Liver (tissue), 9 donors: Measurements from ENCODE around the gene DSTN. TPM values are rescaled to one million over a fixed set of nuclear protein-coding genes. Genes with fewer than 3 reads are reported as not detected.

Source experiments
- DNase-seq: peaks from one replicate; pipeline ENCODE4 v3.0.0-alpha.2; 2017; ENCODE audit warnings: low spot score
- H3K27ac ChIP-seq, 2 donors: one replicate each; pipeline ENCODE4 v1.7.0; 2013; ENCODE audit warnings: inconsistent platforms in 2 of 2, low read length in 2 of 2, control low read depth in 1 of 2, low read depth in 1 of 2, mild to moderate bottlenecking in 1 of 2
- H3K27me3 ChIP-seq, 4 donors: one replicate each; pipeline versions ENCODE4 v1.6.1 to v1.7.0; 2013; ENCODE audit warnings: low read length in 3 of 4, inconsistent platforms in 1 of 4, mild to moderate bottlenecking in 1 of 4, moderate library complexity in 1 of 4; ENCODE audit not compliant: control insufficient read depth in 4 of 4, insufficient read depth in 4 of 4
- H3K36me3 ChIP-seq, 4 donors: one replicate each; pipeline versions ENCODE4 v1.6.1 to v1.7.0; 2013; ENCODE audit warnings: low read length in 3 of 4, mild to moderate bottlenecking in 3 of 4, low read depth in 1 of 4, moderate library complexity in 1 of 4; ENCODE audit not compliant: control insufficient read depth in 4 of 4, insufficient read depth in 3 of 4
- H3K4me1 ChIP-seq, 4 donors: one replicate each; pipeline versions ENCODE4 v1.6.1 to v1.7.0; 2013; ENCODE audit warnings: low read length in 3 of 4, mild to moderate bottlenecking in 3 of 4, moderate library complexity in 1 of 4; ENCODE audit not compliant: control insufficient read depth in 4 of 4, insufficient read depth in 4 of 4
- H3K4me3 ChIP-seq, 3 donors: one replicate each; pipeline versions ENCODE4 v1.6.1 to v1.7.0; 2013; ENCODE audit warnings: low read length in 3 of 3, control low read depth in 1 of 3, low read depth in 1 of 3, mild to moderate bottlenecking in 1 of 3
- H3K9ac ChIP-seq, 2 donors: one replicate each; pipeline ENCODE4 v1.7.0; 2013; ENCODE audit warnings: low read length in 2 of 2, mild to moderate bottlenecking in 2 of 2, moderate library complexity in 2 of 2, control low read depth in 1 of 2, low read depth in 1 of 2
- H3K9me3 ChIP-seq, 4 donors: one replicate each; pipeline versions ENCODE4 v1.6.1 to v1.7.0; 2013; ENCODE audit warnings: low read length in 3 of 4; ENCODE audit not compliant: control insufficient read depth in 4 of 4
- FOXA1 ChIP-seq: IDR thresholded peaks from 2 replicates; pipeline ENCODE4 v1.6.1; 2016; ENCODE audit warnings: antibody characterized with exemption
- FOXA2 ChIP-seq: IDR thresholded peaks from 2 replicates; pipeline ENCODE4 v1.6.1; 2016; ENCODE audit warnings: antibody characterized with exemption
- GABPA ChIP-seq, 2 donors: IDR thresholded peaks in 1 of 2; conservative IDR thresholded peaks in 1 of 2; 2 replicates each; pipeline ENCODE4 v1.6.1; 2016; ENCODE audit warnings: antibody characterized with exemption in 2 of 2, mild to moderate bottlenecking in 1 of 2, moderate library complexity in 1 of 2
- HNF4A ChIP-seq, 2 donors: conservative IDR thresholded peaks; 2 replicates each; pipeline ENCODE4 v1.6.1; 2016; ENCODE audit warnings: antibody characterized with exemption in 2 of 2, mild to moderate bottlenecking in 2 of 2
- JUND ChIP-seq, 2 donors: IDR thresholded peaks; 2 replicates each; pipeline ENCODE4 v1.6.1; 2016; ENCODE audit warnings: antibody characterized with exemption in 2 of 2
- MAX ChIP-seq: IDR thresholded peaks from 2 replicates; pipeline ENCODE4 v1.6.1; 2016; ENCODE audit warnings: antibody characterized with exemption
- NR2F2 ChIP-seq: IDR thresholded peaks from 2 replicates; pipeline ENCODE4 v1.6.1; 2016; ENCODE audit warnings: antibody characterized with exemption
- RAD21 ChIP-seq, 2 donors: IDR thresholded peaks; 2 replicates each; pipeline ENCODE4 v1.6.1; 2016; ENCODE audit warnings: antibody characterized with exemption in 2 of 2, mild to moderate bottlenecking in 2 of 2
- RXRA ChIP-seq, 2 donors: IDR thresholded peaks; 2 replicates each; pipeline ENCODE4 v1.6.1; 2017 to 2018; ENCODE audit warnings: antibody characterized with exemption in 2 of 2, mild to moderate bottlenecking in 1 of 2
- TAF1 ChIP-seq: conservative IDR thresholded peaks from 2 replicates; pipeline ENCODE4 v1.6.1; 2016; ENCODE audit warnings: antibody characterized with exemption, mild to moderate bottlenecking
- YY1 ChIP-seq: IDR thresholded peaks from 2 replicates; pipeline ENCODE4 v1.6.1; 2016; ENCODE audit warnings: antibody characterized with exemption, mild to moderate bottlenecking
- ZBTB33 ChIP-seq: IDR thresholded peaks from 2 replicates; pipeline ENCODE4 v1.6.1; 2016; ENCODE audit warnings: antibody characterized with exemption
- WGBS: extraction: QIAGEN DNeasy Blood & Tissue Kit; methylation state at CpG from one replicate; pipeline ENCODE4 v1.1.7; 2013; 5-methylcytosine and 5-hydroxymethylcytosine counted together
- polyA plus RNA-seq, 2 donors: library from polyadenylated mRNA; stranded (reverse) in 1 of 2; unstranded in 1 of 2; fragments of 200-250 nt in 1 of 2; fragments of >200 nt in 1 of 2; fragmentation: Nextera tagmentation in 1 of 2; extraction: Ambion mirVana in 1 of 2; gene quantifications; one replicate each; pipeline versions ENCODE4 v1.2.1 to v1.2.3, GENCODE V29; 2013 to 2015
- total RNA-seq, 2 donors: library from RNA; depleted of rRNA; stranded (reverse); fragments of >200 nt; gene quantifications; one replicate each; pipeline ENCODE4 v1.2.3, GENCODE V29; 2014
- TF ChIP-seq, protein P1 (sequence below): fragments of 150-350 bp; IDR thresholded peaks from 2 replicates; pipeline ENCODE4 v1.5.1; 2017; ENCODE audit warnings: improper control_type of control experiment, low read depth, low read length; ENCODE audit not compliant: missing input control
- TF ChIP-seq, protein P2 (sequence below): IDR thresholded peaks from 2 replicates; pipeline ENCODE4 v1.6.1; 2016; ENCODE audit warnings: antibody characterized with exemption, mild to moderate bottlenecking
- TF ChIP-seq, protein P3 (sequence below): IDR thresholded peaks from 2 replicates; pipeline ENCODE4 v1.6.1; 2016; ENCODE audit warnings: antibody characterized with exemption
- donor health status: healthy.
- donor health status: healthy.
- donor health status: healthy.
- donor health status: healthy.
- donor health status: healthy.

The DSTN gene
- total and polyA plus RNA-seq, 4 donors: 39.9 to 137 (median 108) TPM

DNA sequence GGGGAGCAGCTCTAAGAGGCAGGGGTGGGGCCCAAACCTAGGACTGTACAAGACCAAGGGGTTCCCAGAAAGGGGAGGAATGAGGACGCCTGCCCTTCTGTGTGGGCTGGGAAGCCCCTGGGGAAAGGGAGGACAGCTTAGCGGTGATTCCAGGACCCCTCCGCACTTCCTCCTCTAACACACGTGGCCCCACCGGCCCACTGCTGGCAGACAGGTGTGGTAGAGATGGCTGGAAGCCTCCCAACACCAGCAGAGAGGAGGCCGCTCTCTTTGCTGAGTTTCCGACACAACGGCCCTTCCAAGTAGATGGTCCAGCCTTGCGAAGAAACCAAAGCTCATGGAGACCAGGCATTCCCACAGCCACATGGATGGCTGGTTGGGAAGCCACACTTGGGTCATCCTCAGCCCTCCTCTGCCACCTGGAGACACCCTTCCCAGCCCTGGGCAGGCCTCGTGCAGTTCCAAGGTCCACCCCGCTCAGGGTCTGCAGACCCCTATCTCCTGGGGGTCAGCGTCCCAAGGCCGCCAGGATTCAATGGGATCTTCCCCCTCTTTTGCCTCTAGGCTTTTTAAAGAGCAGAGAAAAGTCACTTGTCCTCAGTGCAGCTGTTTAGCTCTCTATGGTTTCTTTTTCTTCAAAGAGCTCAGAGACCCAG is 68.2 kb downstream of the DSTN start:
- Histone ChIP-seq H3K4me3 (no peak overlapping the region), H3K4me1 (peaks cover 3 to 50% (median 19%) of the 10 kb centered on the region in 4 donors), H3K9me3 (no peaks in the 10 kb centered on the region), H3K9ac (no peak overlapping the region), H3K27ac (no peak overlapping the region), H3K36me3 (peaks cover 29 to 88% (median 63%) of the 10 kb centered on the region in 4 donors), H3K27me3 (no peaks in the 10 kb centered on the region)
- WGBS: 88% methylated on average over 13 of the region's 13 CpGs
- DNase-seq: no peak
- TF ChIP-seq JUND (IDR thresholded peaks at IDR 0.05) (no peak), GABPA (IDR thresholded peaks at IDR 0.05 in 1 of 2, conservative IDR thresholded peaks at IDR 0.05 in 1 of 2) (no peak), NR2F2 (no peak), FOXA1 (no peak), MAX (no peak), HNF4A (conservative IDR thresholded peaks at IDR 0.05) (no peak), YY1 (no peak), FOXA2 (no peak), TAF1 (no peak), RXRA (IDR thresholded peaks at IDR 0.05) (no peak), RAD21 (IDR thresholded peaks at IDR 0.05) (no peak)
- TF ChIP-seq, protein P1, sequence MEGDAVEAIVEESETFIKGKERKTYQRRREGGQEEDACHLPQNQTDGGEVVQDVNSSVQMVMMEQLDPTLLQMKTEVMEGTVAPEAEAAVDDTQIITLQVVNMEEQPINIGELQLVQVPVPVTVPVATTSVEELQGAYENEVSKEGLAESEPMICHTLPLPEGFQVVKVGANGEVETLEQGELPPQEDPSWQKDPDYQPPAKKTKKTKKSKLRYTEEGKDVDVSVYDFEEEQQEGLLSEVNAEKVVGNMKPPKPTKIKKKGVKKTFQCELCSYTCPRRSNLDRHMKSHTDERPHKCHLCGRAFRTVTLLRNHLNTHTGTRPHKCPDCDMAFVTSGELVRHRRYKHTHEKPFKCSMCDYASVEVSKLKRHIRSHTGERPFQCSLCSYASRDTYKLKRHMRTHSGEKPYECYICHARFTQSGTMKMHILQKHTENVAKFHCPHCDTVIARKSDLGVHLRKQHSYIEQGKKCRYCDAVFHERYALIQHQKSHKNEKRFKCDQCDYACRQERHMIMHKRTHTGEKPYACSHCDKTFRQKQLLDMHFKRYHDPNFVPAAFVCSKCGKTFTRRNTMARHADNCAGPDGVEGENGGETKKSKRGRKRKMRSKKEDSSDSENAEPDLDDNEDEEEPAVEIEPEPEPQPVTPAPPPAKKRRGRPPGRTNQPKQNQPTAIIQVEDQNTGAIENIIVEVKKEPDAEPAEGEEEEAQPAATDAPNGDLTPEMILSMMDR: no peak
- TF ChIP-seq, protein P2, sequence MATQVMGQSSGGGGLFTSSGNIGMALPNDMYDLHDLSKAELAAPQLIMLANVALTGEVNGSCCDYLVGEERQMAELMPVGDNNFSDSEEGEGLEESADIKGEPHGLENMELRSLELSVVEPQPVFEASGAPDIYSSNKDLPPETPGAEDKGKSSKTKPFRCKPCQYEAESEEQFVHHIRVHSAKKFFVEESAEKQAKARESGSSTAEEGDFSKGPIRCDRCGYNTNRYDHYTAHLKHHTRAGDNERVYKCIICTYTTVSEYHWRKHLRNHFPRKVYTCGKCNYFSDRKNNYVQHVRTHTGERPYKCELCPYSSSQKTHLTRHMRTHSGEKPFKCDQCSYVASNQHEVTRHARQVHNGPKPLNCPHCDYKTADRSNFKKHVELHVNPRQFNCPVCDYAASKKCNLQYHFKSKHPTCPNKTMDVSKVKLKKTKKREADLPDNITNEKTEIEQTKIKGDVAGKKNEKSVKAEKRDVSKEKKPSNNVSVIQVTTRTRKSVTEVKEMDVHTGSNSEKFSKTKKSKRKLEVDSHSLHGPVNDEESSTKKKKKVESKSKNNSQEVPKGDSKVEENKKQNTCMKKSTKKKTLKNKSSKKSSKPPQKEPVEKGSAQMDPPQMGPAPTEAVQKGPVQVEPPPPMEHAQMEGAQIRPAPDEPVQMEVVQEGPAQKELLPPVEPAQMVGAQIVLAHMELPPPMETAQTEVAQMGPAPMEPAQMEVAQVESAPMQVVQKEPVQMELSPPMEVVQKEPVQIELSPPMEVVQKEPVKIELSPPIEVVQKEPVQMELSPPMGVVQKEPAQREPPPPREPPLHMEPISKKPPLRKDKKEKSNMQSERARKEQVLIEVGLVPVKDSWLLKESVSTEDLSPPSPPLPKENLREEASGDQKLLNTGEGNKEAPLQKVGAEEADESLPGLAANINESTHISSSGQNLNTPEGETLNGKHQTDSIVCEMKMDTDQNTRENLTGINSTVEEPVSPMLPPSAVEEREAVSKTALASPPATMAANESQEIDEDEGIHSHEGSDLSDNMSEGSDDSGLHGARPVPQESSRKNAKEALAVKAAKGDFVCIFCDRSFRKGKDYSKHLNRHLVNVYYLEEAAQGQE: no peak
- TF ChIP-seq, protein P3, sequence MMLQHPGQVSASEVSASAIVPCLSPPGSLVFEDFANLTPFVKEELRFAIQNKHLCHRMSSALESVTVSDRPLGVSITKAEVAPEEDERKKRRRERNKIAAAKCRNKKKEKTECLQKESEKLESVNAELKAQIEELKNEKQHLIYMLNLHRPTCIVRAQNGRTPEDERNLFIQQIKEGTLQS: no peak

GRCh38 chr20:17638835-17639407 is 69.0 kb downstream of the DSTN start:
- no peaks in the 10 kb centered on the region for H3K27me3 ChIP-seq
- H3K4me3 ChIP-seq: no peak overlapping the region
- no peak overlapping the region for H3K9ac ChIP-seq
- H3K36me3 ChIP-seq: peaks cover 25 to 80% (median 55%) of the 10 kb centered on the region in 4 donors
- no peaks in the 10 kb centered on the region for H3K9me3 ChIP-seq
- peaks cover 3 to 51% (median 27%) of the 10 kb centered on the region in 4 donors for H3K4me1 ChIP-seq
- no peak overlapping the region for H3K27ac ChIP-seq
- WGBS: 91% methylated on average over 6 of the region's 6 CpGs
- no peak for DNase-seq
- TF ChIP-seq, protein P1: no peak
- no peak for TF ChIP-seq FOXA1
- TF ChIP-seq YY1: no peak
- TF ChIP-seq, protein P3: no peak
- TF ChIP-seq GABPA (IDR thresholded peaks at IDR 0.05 in 1 of 2, conservative IDR thresholded peaks at IDR 0.05 in 1 of 2): no peak
- no peak for TF ChIP-seq ZBTB33
- TF ChIP-seq TAF1: no peak
- TF ChIP-seq RXRA (IDR thresholded peaks at IDR 0.05): no peak
- TF ChIP-seq NR2F2: no peak
- TF ChIP-seq RAD21 (IDR thresholded peaks at IDR 0.05): no peak
- TF ChIP-seq, protein P2: no peak
